Endothelial cell of umbilical vein (primary cell): Measurements from ENCODE around the gene AUH.

Source experiments
- EZH2 ChIP-seq: IDR thresholded peaks from 2 replicates; pipeline ENCODE4 v1.6.1; 2012; ENCODE audit warnings: borderline replicate concordance, low read depth, mild to moderate bottlenecking, moderate library complexity, low read length, inconsistent platforms; ENCODE audit not compliant: severe bottlenecking
- MYC ChIP-seq: IDR thresholded peaks from one replicate; pipeline ENCODE4 v1.6.1; 2011; ENCODE audit warnings: mild to moderate bottlenecking, low read depth, low read length
- POLR2A ChIP-seq: IDR thresholded peaks from 2 replicates; pipeline ENCODE4 v1.6.1; 2012; ENCODE audit warnings: low read depth, mild to moderate bottlenecking, control low read depth, low read length
- TF ChIP-seq, protein P1 (sequence below), 2 donors: IDR thresholded peaks; 1 replicate in 1 of 2; 2 replicates in 1 of 2; pipeline ENCODE4 v1.5.1; 2011; ENCODE audit warnings: low read length in 2 of 2, mild to moderate bottlenecking in 2 of 2, moderate library complexity in 2 of 2, control low read depth in 1 of 2, inconsistent platforms in 1 of 2, low read depth in 1 of 2; ENCODE audit not compliant: insufficient read depth in 1 of 2; ENCODE audit errors: extremely low read depth in 1 of 2

DNA sequence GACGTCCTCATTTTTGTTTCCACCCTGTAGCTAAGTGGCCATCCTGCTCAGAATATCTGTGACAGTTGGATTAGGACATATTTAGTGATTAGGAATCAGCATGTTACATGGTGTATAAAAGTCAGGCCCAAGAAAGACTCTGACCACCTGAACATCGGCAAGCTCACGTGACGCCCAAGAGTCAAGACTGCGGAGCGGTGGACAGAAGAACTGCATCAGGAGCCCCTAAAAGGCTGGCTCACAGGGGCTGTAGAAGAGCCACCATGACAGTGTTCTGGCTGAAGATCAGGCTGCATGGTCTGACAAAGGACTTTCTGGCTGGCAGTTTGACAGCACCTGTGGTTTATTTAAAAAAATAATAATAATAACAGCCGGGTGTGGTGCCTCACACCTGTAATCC is 185.3 kb downstream of the AUH start:
- TF ChIP-seq, protein P1, sequence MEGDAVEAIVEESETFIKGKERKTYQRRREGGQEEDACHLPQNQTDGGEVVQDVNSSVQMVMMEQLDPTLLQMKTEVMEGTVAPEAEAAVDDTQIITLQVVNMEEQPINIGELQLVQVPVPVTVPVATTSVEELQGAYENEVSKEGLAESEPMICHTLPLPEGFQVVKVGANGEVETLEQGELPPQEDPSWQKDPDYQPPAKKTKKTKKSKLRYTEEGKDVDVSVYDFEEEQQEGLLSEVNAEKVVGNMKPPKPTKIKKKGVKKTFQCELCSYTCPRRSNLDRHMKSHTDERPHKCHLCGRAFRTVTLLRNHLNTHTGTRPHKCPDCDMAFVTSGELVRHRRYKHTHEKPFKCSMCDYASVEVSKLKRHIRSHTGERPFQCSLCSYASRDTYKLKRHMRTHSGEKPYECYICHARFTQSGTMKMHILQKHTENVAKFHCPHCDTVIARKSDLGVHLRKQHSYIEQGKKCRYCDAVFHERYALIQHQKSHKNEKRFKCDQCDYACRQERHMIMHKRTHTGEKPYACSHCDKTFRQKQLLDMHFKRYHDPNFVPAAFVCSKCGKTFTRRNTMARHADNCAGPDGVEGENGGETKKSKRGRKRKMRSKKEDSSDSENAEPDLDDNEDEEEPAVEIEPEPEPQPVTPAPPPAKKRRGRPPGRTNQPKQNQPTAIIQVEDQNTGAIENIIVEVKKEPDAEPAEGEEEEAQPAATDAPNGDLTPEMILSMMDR (IDR thresholded peaks at IDR 0.05; ENCODE audit: extremely low read depth in 1 of 2, insufficient read depth in 1 of 2, low read depth in 1 of 2, low read length in 2 of 2): no peak
- TF ChIP-seq POLR2A (no peak), EZH2 (no peak), MYC (no peak)
